Measurements from ENCODE around the gene TET2.

Gene TET2

GRCh38 chr4:105162123-105162796 is 15.6 kb downstream of the TET2 start:
- Histone ChIP-seq H3K4me3 (ENCODE audit: low read depth, low read length) (no peak overlapping the region), H3K4me1 (ENCODE audit: control insufficient read depth, insufficient read depth, low read length) (peaks cover 12% of the 10 kb centered on the region), H3K27me3 (ENCODE audit: control insufficient read depth, insufficient read depth, low read length) (peaks cover 84% of the 10 kb centered on the region), H3K36me3 (ENCODE audit: control insufficient read depth, insufficient read depth, low read length) (no peaks in the 10 kb centered on the region), H3K9me3 (ENCODE audit: control insufficient read depth, insufficient read depth, low read length) (no peaks in the 10 kb centered on the region), H3K9ac (ENCODE audit: low read depth, low read length) (no peak overlapping the region)

GRCh38 chr4:105164548-105164947 is 17.9 kb downstream of the TET2 start:
- peaks cover 70% of the 10 kb centered on the region for H3K27me3 ChIP-seq (ENCODE audit: control insufficient read depth, insufficient read depth, low read length)
- no peaks in the 10 kb centered on the region for H3K36me3 ChIP-seq (ENCODE audit: control insufficient read depth, insufficient read depth, low read length)
- H3K4me1 ChIP-seq (ENCODE audit: control insufficient read depth, insufficient read depth, low read length) = peaks cover 4% of the 10 kb centered on the region
- no peak overlapping the region for H3K9ac ChIP-seq (ENCODE audit: low read depth, low read length)
- H3K9me3 ChIP-seq (ENCODE audit: control insufficient read depth, insufficient read depth, low read length) = no peaks in the 10 kb centered on the region
- H3K4me3 ChIP-seq (ENCODE audit: low read depth, low read length) = no peak overlapping the region

GRCh38 chr4:105166066-105166465 is 19.4 kb downstream of the TET2 start:
- peaks cover 54% of the 10 kb centered on the region for H3K27me3 ChIP-seq (ENCODE audit: control insufficient read depth, insufficient read depth, low read length)
- H3K36me3 ChIP-seq (ENCODE audit: control insufficient read depth, insufficient read depth, low read length) = no peaks in the 10 kb centered on the region
- peaks cover 4% of the 10 kb centered on the region for H3K4me1 ChIP-seq (ENCODE audit: control insufficient read depth, insufficient read depth, low read length)
- no peaks in the 10 kb centered on the region for H3K9me3 ChIP-seq (ENCODE audit: control insufficient read depth, insufficient read depth, low read length)
- no peak overlapping the region for H3K9ac ChIP-seq (ENCODE audit: low read depth, low read length)
- H3K4me3 ChIP-seq (ENCODE audit: low read depth, low read length) = no peak overlapping the region

GRCh38 chr4:105170711-105171110 is 24.0 kb downstream of the TET2 start:
- Histone ChIP-seq H3K9ac (ENCODE audit: low read depth, low read length) (no peak overlapping the region), H3K27me3 (ENCODE audit: control insufficient read depth, insufficient read depth, low read length) (peaks cover 13% of the 10 kb centered on the region), H3K4me1 (ENCODE audit: control insufficient read depth, insufficient read depth, low read length) (no peaks in the 10 kb centered on the region), H3K9me3 (ENCODE audit: control insufficient read depth, insufficient read depth, low read length) (no peaks in the 10 kb centered on the region), H3K36me3 (ENCODE audit: control insufficient read depth, insufficient read depth, low read length) (no peaks in the 10 kb centered on the region), H3K4me3 (ENCODE audit: low read depth, low read length) (no peak overlapping the region)

GRCh38 chr4:105171912-105172311 is 25.2 kb downstream of the TET2 start:
- H3K9ac ChIP-seq (ENCODE audit: low read depth, low read length) = no peak overlapping the region
- H3K36me3 ChIP-seq (ENCODE audit: control insufficient read depth, insufficient read depth, low read length) = no peaks in the 10 kb centered on the region
- no peaks in the 10 kb centered on the region for H3K4me1 ChIP-seq (ENCODE audit: control insufficient read depth, insufficient read depth, low read length)
- H3K4me3 ChIP-seq (ENCODE audit: low read depth, low read length) = no peak overlapping the region
- H3K9me3 ChIP-seq (ENCODE audit: control insufficient read depth, insufficient read depth, low read length) = no peaks in the 10 kb centered on the region
- H3K27me3 ChIP-seq (ENCODE audit: control insufficient read depth, insufficient read depth, low read length) = peaks cover 10% of the 10 kb centered on the region

- H3K27me3 ChIP-seq (ENCODE audit: control insufficient read depth, insufficient read depth, low read length) = no peaks in the 10 kb centered on the region
- H3K9me3 ChIP-seq (ENCODE audit: control insufficient read depth, insufficient read depth, low read length) = no peaks in the 10 kb centered on the region
- no peaks in the 10 kb centered on the region for H3K4me1 ChIP-seq (ENCODE audit: control insufficient read depth, insufficient read depth, low read length)
- H3K9ac ChIP-seq (ENCODE audit: low read depth, low read length) = no peak overlapping the region
- H3K36me3 ChIP-seq (ENCODE audit: control insufficient read depth, insufficient read depth, low read length) = no peaks in the 10 kb centered on the region
- no peak overlapping the region for H3K4me3 ChIP-seq (ENCODE audit: low read depth, low read length)
These were observed 27.4 kb downstream of the TET2 start for GRCh38 chr4:105174098-105174497.

- Histone ChIP-seq H3K36me3 (ENCODE audit: control insufficient read depth, insufficient read depth, low read length) (no peaks in the 10 kb centered on the region), H3K9ac (ENCODE audit: low read depth, low read length) (no peak overlapping the region)
These were observed 33.1 kb downstream of the TET2 start for GRCh38 chr4:105179539-105180401.

GRCh38 chr4:105181259-105181658 is 34.6 kb downstream of the TET2 start:
- H3K4me3 ChIP-seq (ENCODE audit: low read depth, low read length) = no peak overlapping the region
- H3K9me3 ChIP-seq (ENCODE audit: control insufficient read depth, insufficient read depth, low read length) = no peaks in the 10 kb centered on the region
- H3K36me3 ChIP-seq (ENCODE audit: control insufficient read depth, insufficient read depth, low read length) = no peaks in the 10 kb centered on the region
- H3K27me3 ChIP-seq (ENCODE audit: control insufficient read depth, insufficient read depth, low read length) = no peaks in the 10 kb centered on the region
- H3K9ac ChIP-seq (ENCODE audit: low read depth, low read length) = no peak overlapping the region
- peaks cover 2% of the 10 kb centered on the region for H3K4me1 ChIP-seq (ENCODE audit: control insufficient read depth, insufficient read depth, low read length)

More at GRCh38 chr4:105179539-105180401, 33.1 kb downstream of the TET2 start:
- no peak overlapping the region for H3K4me3 ChIP-seq (ENCODE audit: low read depth, low read length)
- H3K27me3 ChIP-seq (ENCODE audit: control insufficient read depth, insufficient read depth, low read length) = no peaks in the 10 kb centered on the region
- peaks cover 2% of the 10 kb centered on the region for H3K4me1 ChIP-seq (ENCODE audit: control insufficient read depth, insufficient read depth, low read length)
- no peaks in the 10 kb centered on the region for H3K9me3 ChIP-seq (ENCODE audit: control insufficient read depth, insufficient read depth, low read length)

- H3K36me3 ChIP-seq (ENCODE audit: control insufficient read depth, insufficient read depth, low read length) = no peaks in the 10 kb centered on the region
- no peaks in the 10 kb centered on the region for H3K9me3 ChIP-seq (ENCODE audit: control insufficient read depth, insufficient read depth, low read length)
- no peaks in the 10 kb centered on the region for H3K27me3 ChIP-seq (ENCODE audit: control insufficient read depth, insufficient read depth, low read length)
These were observed 35.5 kb downstream of the TET2 start for GRCh38 chr4:105182211-105182610.

GRCh38 chr4:105184316-105184980 is 37.8 kb downstream of the TET2 start:
- H3K36me3 ChIP-seq (ENCODE audit: control insufficient read depth, insufficient read depth, low read length) = no peaks in the 10 kb centered on the region

More at GRCh38 chr4:105182211-105182610, 35.5 kb downstream of the TET2 start:
- H3K4me1 ChIP-seq (ENCODE audit: control insufficient read depth, insufficient read depth, low read length) = peaks cover 2% of the 10 kb centered on the region
- H3K9ac ChIP-seq (ENCODE audit: low read depth, low read length) = no peak overlapping the region
- no peak overlapping the region for H3K4me3 ChIP-seq (ENCODE audit: low read depth, low read length)

GRCh38 chr4:105186701-105187161 is 40.1 kb downstream of the TET2 start:
- Histone ChIP-seq H3K27me3 (ENCODE audit: control insufficient read depth, insufficient read depth, low read length) (no peaks in the 10 kb centered on the region), H3K36me3 (ENCODE audit: control insufficient read depth, insufficient read depth, low read length) (no peaks in the 10 kb centered on the region), H3K4me3 (ENCODE audit: low read depth, low read length) (no peak overlapping the region), H3K9me3 (ENCODE audit: control insufficient read depth, insufficient read depth, low read length) (no peaks in the 10 kb centered on the region), H3K9ac (ENCODE audit: low read depth, low read length) (no peak overlapping the region), H3K4me1 (ENCODE audit: control insufficient read depth, insufficient read depth, low read length) (no peaks in the 10 kb centered on the region)

More at GRCh38 chr4:105184316-105184980, 37.8 kb downstream of the TET2 start:
- Histone ChIP-seq H3K9ac (ENCODE audit: low read depth, low read length) (no peak overlapping the region), H3K9me3 (ENCODE audit: control insufficient read depth, insufficient read depth, low read length) (no peaks in the 10 kb centered on the region), H3K4me3 (ENCODE audit: low read depth, low read length) (no peak overlapping the region), H3K4me1 (ENCODE audit: control insufficient read depth, insufficient read depth, low read length) (peaks cover 2% of the 10 kb centered on the region), H3K27me3 (ENCODE audit: control insufficient read depth, insufficient read depth, low read length) (no peaks in the 10 kb centered on the region)
